HG03045 (cell line): ENCODE data around the gene EHD1.
A peak's percentile ranks its signal among the peaks of the same experiment; 100 is the strongest.

Experiments used
- ATAC-seq: cut with Tn5 transposase; IDR thresholded peaks from one replicate; pipeline ENCODE4 v1.9.1; 2021; ENCODE audit warnings: mild to moderate bottlenecking, moderate library complexity; ENCODE audit not compliant: unreplicated experiment

Gene EHD1

DNA sequence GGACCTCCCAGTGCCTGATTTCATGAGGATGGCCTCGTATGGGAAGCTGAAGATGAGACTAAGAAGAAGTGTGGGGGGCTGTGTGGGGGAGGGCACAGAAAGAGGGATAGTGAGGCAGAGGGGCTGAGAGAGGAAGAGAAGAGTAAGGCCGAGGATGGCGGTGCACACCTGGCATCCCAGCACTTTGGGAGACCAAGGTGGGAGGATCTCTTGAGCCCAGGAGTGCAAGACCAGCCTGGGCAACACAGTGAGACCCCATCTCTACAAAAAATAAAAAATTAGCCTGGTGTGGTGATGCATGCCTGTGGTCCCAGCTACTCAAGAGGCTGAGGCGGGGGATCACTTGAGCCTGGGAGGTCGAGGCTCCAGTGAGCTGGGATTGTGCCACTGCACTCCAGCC is 13.5 kb upstream of the EHD1 start:
- ATAC-seq, result no peak

DNA sequence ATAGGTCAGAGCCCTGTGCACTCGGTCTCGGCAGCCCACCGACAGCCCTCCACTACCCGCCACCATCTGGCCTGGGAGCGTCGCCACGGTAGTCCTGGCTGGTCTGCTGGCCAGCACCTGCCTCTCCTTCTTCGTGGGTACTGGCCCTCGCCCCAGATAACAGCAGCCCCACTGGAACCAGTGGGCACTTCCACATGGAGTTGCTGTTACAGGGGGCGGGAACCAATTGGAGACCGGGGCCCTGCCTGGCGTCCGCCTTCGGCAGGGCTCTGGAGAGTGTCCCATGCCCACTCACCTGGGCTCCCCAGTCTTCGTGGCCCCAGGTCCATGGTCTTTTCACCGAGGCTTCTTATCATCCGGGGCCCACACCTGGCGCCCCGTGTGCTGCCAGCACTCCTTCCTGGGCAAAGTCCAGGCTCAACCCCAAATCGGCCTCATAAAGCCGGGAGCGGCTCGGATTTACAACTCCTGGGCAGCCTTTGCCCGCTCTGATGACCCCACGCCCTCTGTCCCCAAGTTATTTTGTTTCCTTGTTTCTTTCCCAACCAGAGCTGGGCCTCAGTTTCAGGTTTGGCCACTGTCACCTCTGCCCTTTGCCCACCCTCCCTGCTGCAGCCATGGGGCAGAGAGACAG is 12.9 kb upstream of the EHD1 start:
- ATAC-seq, result no peak

DNA sequence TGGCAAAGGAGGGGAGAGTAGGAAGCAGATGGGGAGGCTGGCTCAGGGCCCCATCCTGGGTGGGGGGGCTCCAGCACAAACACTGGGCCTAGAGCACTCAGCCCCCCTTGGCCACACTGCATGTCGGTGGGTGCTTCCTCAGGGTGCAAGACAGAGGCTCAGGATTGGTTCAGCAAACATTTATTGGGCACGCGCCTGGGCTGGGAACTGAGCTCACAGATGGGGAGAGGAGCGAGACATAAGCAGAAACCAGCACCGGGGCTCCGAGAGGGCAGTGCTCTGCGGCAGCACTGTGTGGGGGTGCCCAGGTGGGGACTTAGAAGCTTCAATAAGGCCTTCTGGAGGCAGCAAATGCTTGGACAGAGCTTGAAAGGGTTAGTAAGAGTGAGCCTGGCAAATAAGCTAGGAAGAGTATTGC is 12.1 kb upstream of the EHD1 start:
- no peak for ATAC-seq

DNA sequence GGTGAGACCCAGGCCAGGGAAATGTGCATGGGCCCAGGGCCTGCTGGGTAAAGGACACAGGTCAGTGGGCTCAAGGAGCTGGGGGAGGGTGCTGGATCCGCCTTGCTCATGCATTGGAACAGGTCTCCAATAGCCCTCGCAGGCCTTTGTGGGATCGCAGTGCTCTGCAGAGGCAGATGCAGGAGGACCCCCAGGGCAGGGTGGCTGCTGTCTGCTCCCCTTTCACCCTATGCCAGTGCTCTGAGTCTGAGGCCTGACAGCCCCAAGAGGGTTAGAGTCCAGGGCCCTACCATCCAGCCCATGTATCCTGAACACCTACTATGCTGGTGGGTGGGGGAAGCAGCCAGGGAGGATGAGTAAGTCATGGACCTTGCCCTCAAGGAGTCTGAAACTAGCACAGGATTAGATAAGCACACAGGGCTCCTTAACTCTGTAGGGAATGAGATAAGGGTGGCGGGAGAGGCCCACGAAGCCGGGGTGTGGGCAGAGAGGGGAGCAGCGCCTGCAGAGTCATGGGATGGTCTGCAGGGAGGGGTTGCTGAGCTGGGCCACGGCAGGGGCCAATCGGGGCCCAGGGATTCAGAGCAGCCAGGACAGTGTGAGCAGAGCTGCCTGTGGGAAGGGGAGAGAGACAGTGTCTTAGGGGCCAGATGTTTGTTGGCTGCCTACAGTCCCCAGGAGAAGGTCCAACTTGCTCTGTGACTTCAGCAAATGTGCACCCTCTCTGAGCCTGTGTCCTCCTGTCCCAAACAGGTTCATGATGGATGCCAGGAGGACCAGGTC is 10.5 kb upstream of the EHD1 start:
- no peak for ATAC-seq

DNA sequence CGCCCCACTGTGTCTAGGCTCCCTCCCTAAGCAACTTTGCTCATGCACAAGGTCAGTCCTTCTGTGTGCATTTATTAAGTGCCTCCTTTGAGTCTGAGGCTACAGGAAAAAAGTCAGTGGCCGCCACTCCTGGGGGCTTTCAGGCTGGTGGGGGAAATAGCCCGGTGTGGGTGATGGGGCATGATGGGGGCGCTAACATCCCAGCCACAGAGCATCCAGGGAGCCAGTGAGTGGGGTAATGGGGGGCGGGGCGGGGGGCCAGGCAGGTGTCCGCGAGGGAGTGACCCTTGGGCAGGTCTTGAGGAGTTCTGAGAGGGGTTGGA is 9.9 kb upstream of the EHD1 start:
- ATAC-seq, result no peak

DNA sequence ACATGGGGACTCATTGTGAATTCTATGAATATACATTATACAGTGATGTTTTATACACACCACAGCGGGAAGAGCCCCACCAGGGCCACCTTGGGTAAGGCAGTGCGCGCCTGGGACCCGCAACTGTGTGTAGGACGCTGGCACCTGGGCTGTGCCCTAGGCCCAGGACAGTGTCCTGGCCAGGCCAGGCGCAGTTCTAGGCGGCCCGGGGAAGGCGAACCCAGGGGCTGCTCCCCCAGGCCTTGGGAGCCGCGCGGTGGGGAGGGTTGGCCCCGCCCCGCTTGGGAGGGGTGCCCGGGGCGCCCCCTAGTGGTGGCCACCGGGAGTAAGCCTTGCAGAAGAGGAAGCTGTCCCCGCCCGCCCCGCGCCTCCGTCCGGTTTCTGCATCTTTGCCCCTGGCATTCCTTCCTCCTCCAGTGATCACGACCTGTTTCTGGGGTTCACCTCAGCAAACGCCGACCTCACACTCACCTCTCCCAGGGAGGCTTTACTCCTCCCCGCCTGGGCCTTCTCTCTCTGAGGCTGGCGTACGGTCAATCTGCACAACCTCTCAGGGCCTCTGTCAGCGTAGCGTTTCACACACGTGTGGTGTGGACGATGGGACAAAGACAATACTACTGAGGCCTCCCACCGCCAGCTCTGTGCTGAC is 9.5 kb upstream of the EHD1 start:
- ATAC-seq, result peak; percentile 63

DNA sequence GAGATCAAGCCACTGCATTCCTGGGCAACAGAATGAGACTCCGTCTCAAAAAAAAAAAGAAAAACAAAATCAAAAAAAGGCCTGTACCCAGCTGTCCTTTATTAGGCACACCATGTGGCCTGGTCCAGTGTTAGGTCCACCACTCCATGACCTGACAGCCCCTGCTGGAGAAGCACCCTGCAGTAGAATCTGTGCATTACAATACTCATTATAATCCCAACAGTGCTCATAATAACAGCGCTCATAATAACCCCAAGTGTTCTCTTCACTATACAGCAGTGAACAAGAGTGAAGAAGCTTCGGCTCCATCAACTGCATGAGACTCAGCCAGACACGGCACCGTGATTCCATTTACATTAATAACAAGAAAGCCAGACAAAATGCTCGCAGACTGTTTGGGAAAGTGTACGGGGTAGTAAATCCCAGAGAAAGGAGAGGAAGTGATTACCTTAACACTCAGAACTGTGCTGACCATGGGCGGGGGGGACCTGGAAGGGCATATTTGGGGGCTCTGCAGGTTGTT is 8.9 kb upstream of the EHD1 start:
- no peak for ATAC-seq

DNA sequence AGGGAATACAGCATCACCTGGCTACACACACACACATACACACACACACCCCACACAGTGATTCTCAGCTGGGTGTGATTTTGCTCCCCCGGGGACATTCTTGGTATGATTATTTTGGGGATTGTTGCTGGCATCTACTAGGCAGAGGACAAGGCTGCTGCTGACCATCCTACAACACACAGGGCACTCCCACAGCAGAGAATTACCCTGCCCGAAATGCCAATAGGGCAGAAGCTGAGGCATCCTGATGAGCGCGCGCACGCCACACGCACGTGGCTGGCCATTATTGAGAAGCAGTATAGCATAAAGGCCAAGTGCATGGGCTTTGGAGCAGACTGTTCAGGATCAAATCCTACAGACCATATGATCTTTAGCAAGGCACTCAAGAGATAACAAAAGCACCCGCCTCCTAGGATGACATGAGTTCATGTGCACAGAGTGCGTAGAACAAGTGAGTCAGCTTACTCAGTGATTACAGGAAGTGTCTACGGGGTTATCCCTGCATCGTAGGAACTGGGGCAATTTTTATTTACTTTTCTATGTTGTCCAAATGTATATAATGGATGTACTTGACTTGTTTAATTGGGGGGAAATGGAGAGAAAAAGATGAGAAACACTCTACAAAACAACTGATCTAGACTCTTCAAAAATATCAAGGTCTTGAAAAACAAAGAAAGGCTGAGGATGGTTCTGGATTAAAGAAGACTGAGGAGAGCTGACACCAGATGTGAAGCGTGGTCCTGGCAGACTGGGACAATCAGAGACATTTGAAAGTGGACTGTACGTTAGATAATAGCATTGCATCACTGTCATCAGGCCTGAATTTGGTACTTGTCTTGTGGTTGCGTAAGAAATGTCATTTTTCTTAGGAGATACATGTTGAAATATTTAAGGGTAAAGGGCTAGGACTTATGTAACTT is 7.2 kb upstream of the EHD1 start:
- ATAC-seq, result no peak

DNA sequence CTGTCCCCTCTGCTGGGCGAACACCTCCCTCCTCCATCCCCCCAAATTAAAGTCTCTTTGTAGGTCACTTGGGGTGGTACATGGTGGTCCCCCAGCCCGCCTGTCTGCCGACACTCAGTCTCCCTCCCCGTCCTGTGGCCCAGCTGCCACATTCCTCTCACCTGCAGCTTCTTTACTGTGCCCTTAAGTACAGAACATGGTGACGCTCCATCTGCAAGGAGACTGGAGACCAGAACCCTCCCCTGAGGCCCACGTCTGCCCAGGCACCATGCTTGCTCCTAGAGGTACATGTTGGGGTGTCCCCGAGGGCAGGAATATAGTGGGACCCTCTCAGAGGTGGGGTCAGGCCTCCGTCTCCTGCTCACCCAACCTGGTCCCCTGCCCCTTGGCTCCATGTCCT is 5.6 kb upstream of the EHD1 start:
- no peak for ATAC-seq

DNA sequence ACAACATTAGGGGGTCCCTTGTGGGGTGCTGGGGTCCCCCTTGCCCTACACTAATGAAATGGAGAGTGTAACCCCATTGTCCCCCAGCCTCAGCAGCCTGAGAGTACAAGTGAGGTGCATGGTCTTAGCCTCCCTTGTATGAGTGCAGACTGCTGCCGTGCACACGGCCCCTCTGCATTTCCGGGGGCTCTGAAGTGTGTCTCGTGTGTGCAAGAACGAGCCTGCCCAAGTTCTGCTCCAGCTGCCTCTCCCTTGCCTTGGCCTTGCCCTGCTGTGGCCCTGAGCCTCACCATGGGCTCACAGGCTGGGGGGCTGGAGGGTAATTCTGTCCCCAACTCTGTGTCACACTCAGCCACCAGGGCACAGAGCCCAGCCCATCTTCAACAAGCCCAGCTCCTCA is 5.2 kb upstream of the EHD1 start:
- ATAC-seq, result no peak

DNA sequence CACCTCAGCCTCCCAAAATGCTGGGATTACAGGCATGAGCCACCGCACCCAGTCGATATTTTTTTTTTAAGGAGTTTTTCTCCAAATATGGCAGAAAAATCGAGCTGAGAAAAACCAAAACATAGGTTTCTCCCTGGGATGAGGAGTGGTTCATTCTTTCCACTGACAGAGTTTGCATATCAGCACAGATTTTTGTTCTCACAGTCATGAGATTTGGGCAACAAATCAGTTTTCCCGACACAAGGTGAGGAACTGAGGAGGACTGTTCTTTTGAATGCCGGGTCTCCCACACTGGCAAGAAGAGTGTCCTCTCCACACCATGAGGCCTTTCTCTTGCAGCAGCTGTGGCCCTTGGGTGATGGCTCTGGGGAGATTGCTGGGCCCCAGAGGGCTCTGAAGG is 3.8 kb upstream of the EHD1 start:
- ATAC-seq, result no peak

DNA sequence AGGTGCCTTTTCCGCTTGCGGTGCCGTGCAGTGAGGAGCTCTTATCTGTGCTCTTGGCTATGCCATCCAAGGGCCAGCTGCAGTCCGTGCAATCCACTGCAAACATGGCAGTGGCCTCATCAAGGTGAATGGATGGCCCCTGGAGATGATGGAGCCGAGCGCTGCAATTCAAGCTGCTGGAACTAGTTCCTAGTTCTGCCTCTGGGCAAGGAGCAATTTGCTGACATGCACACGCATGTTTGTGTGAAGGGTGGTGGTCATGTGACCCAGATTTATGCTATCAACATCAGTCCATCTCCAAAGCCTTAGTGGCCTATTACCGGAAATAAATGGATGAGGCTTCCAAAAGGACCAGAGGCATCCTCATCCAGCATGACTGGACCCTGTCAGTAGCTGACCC is 3.1 kb upstream of the EHD1 start:
- no peak for ATAC-seq

DNA sequence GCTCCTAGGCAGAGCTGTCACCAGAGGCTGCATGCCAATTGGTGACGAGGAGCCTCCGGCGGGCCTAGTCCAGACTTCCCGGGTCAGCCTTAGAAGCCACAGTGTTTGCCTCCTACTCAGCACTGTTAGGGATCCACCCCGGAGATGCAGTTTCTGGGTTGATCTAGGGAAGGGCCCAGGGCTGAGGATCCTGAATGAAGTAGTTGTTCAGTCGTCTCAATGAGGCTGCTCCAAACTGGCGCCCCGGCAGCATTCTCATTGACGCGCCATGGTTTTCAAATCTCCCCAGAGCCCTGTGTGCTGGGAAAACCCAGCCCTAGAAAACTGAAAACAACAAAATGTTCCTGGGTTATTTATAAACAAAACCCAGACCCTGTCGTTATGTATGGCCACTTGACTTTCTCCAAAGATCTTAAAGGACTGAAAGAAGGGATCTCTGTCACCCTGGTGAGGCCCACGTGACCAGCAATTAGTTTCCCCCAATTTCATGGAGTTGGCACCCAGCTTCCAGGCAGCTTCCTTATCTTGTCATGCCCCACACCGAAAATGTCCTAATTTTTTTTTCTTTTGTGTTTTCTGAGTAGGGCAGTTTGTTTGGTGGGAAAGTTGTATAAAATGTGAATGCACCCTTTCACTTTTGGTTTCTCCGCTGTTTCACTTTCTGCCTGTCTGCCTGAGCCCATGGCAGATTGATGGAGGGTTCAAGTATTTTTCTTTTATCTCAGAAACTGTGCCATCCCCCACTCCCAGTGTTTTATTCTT is 2.0 kb upstream of the EHD1 start:
- no peak for ATAC-seq

DNA sequence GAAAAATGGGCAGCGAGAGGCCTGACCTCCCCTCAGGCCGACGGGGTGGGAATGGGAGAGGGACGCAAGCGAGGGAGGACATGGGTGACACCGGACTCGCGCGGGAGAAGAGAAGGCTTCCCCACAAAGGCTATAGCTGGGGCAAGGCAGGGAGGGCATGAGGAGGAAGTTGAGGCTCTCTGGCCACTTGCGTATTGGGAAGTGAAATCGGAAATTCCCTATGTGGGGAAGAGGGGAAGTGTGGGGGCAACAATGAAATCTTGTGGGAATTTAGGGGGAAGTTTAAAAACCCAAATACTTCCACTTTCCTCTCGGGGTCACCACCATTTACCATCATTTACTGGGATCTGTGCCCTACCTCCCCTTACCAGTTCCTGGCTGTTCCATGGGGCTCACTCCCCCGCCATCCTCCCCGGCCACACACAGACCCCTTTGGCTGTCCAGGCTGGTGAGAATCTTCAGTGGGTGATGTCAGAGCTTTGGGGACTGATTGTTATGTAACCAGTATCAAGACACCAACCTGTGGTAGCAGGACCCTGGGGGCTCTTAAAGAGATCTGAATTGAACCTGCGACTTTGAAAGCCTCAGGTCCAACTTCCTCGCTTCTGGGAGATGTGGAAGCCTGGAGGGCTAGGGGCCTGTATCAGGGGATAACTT is 951 bp upstream of the EHD1 start:
- ATAC-seq, result no peak

DNA sequence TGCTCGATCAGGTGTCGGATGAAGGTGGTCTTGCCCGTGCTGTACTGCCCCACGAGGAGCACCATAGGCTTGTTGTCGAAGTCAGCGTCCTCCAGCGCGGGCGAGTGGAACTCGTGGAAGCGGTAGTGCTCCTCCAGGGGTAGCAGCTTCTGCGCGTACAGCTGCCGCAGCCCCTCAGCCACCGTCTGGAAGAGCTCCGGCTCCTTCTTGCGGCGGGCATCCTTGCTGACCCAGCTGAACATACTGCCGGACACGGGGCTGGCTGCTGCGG is 263 bp downstream of the EHD1 start:
- ATAC-seq, result peak; percentile 19

DNA sequence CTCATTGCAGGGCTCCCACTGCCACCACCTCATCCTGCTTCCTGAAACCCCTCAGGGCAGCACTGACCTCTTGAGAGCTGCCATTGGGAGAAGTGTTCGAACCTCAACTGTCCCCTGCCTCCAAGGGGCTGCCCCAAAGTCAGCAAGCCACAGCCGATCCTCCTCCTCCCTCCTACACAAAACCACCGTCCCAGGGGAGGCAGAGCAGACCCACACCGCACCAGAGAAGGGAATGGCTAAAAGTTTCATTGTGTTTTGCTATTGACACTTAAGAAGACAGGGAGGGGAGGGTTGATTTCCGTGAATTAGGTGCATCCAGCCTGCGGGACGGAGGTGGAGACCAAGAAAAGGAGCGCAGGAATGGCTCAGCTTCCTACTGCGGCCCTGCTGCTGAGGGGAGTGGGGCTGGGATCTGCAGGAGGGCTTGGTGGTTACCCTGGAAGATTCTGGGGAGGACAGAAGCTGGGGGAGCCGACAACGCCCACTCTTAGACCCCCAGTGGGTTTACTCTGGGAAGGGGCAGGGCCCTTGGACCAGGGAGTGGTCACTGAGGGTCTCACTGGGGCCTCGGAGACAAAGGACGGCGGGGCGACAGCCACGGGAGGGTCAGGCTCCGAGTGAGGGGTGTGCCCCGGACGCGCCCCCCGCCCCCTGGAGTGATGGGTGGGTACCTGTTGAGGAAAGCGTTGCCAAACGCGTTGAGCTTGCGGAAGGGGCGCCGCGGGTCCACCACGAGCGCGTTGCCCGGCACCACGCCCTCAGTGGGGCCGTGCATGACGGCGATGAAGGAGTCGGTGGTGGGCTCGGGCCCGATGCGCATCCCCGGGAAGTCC is 815 bp downstream of the EHD1 start:
- peak; percentile 1 for ATAC-seq

DNA sequence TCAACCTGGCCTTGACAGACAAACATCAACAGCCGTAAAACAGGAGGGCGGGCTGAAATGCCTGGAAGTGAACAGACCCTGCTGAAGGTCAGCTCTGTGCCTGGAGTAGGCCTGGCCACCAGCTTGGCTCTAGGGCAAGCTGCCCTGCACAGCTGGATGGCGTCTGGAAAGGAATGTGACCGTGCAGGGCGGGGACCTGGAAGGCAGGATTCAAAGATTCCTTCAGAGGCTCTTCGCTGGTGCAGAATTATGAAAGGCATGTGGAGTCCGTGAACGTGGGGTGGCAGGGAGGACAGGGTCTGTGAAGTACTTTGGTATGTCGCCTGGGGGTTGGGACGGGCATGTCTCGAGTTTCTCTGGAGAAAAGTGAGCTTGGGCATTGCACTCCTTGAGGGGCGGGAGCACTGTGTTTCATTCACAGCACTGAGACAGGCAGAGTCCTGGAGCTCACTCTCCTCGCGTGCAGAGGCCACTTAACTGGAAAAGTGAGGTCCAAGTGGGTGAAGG is 1.5 kb downstream of the EHD1 start:
- ATAC-seq, result no peak

DNA sequence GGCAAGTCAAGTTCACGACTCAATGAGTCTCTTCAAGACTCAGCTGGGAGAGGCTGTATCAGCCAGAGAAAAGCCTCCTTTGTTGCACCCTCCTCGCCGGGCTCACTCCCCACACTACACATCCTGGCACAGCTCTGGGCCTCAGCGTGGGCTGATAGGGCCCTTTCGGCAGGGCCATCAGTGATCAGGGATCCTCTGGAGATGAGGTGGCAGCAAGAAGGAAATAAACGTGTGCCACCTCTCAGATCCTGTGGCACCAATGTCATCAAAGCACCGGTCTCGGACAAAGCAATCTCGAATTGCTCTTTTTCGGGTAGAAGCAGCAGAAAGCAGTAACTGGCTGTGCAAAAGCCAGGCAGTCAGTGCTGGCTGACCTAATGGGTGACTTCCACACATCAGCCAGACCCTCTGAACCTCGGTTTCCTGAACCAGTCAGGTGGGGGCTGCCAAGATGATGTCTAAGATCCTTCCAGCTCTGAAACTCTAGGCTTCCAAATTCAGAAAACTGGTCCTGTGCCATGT is 2.1 kb downstream of the EHD1 start:
- ATAC-seq, result no peak
